Measurements from ENCODE around the gene CYBA.

GRCh38 chr16:88642881-88643643, 7.8 kb downstream of the CYBA start:
- no peak for TF ChIP-seq POLR2A (IDR thresholded peaks at IDR 0.05)
- no peak for TF ChIP-seq CTCF (IDR thresholded peaks at IDR 0.05)
- no peak for TF ChIP-seq EP300 (IDR thresholded peaks at IDR 0.05)

Measured in ovary (tissue), 3 donors.